ENCODE measurements around the gene AVPR2.
A peak's percentile ranks its signal among the peaks of the same experiment; 100 is the strongest.

The AVPR2 gene

GRCh38 chrX:153930011-153930910, 25.8 kb downstream of the AVPR2 start:
- TF ChIP-seq, protein P1, sequence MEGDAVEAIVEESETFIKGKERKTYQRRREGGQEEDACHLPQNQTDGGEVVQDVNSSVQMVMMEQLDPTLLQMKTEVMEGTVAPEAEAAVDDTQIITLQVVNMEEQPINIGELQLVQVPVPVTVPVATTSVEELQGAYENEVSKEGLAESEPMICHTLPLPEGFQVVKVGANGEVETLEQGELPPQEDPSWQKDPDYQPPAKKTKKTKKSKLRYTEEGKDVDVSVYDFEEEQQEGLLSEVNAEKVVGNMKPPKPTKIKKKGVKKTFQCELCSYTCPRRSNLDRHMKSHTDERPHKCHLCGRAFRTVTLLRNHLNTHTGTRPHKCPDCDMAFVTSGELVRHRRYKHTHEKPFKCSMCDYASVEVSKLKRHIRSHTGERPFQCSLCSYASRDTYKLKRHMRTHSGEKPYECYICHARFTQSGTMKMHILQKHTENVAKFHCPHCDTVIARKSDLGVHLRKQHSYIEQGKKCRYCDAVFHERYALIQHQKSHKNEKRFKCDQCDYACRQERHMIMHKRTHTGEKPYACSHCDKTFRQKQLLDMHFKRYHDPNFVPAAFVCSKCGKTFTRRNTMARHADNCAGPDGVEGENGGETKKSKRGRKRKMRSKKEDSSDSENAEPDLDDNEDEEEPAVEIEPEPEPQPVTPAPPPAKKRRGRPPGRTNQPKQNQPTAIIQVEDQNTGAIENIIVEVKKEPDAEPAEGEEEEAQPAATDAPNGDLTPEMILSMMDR (IDR thresholded peaks at IDR 0.05; ENCODE audit: control insufficient read depth, insufficient read depth, low read depth, low read length, missing control alignments), result no peak
- no peak for DNase-seq (ENCODE audit: low read depth)
- H3K4me3 ChIP-seq (ENCODE audit: control insufficient read depth, low read depth, low read length), result no peak overlapping the region

DNA sequence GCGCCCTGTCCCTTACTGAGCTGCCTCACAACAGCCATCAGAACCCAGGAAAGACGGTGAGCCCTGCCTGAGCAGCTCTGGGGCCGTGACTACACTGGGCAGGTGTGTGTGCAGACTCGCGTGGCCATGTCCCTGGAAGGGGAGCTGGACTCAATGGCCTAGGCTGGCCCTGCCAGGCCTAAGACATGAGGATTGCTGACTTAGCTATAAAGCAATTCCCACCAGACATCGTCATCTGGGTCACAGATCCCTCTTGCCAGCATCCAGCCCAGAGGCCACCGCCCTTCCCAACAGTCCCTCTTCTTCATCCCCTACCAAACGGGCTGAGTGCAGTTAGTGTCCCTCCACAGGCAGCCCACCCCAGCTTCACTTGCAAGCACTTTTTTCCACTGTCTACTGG, 26.7 kb downstream of the AVPR2 start:
- TF ChIP-seq, protein P1 (IDR thresholded peaks at IDR 0.05; ENCODE audit: control insufficient read depth, insufficient read depth, low read depth, low read length, missing control alignments), result no peak
- no peak overlapping the region for H3K4me3 ChIP-seq (ENCODE audit: control insufficient read depth, low read depth, low read length)
- DNase-seq (ENCODE audit: low read depth), result no peak

GRCh38 chrX:153931748-153932147, 27.3 kb downstream of the AVPR2 start:
- TF ChIP-seq, protein P1 (IDR thresholded peaks at IDR 0.05; ENCODE audit: control insufficient read depth, insufficient read depth, low read depth, low read length, missing control alignments), result no peak
- no peak for DNase-seq (ENCODE audit: low read depth)
- H3K4me3 ChIP-seq (ENCODE audit: control insufficient read depth, low read depth, low read length), result no peak overlapping the region

DNA sequence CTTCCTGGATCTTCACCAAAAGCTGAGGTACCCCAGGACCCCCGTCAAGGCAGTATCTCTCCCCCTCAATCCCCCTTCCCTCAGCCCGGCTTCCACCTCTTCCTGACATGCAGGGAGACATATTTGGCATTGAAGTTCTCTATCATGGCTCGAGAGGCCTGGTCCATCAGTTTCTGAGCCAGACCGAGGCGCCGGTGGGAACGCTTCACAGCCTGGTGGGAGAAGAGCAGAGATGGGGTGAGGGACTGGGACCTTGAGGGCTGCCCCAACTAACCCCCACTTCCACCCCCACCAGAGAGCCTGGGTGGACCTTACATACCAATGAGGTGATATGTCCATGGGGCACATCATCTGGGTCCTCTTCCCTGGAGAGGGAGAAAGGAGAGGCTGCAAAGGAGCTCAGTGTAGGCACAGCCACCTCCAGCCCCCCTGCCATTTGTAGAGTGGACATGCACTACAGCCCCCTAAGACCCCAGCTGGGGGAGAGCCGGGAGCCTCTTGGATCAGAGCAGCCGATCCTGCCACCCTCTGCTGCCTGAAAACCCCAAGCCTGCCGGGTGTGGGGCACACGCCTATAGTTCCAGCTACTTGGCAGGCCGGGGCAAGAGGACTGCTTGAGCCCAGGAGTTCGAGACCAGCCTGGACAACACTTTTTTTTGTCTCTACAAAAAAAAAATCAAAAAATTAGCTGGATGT, 27.9 kb downstream of the AVPR2 start:
- H3K4me3 ChIP-seq (ENCODE audit: control insufficient read depth, low read depth, low read length), result no peak overlapping the region
- TF ChIP-seq, protein P1 (IDR thresholded peaks at IDR 0.05; ENCODE audit: control insufficient read depth, insufficient read depth, low read depth, low read length, missing control alignments), result no peak
- no peak for DNase-seq (ENCODE audit: low read depth)

- TF ChIP-seq, protein P1 (IDR thresholded peaks at IDR 0.05; ENCODE audit: control insufficient read depth, insufficient read depth, low read depth, low read length, missing control alignments), result no peak
- H3K4me3 ChIP-seq (ENCODE audit: control insufficient read depth, low read depth, low read length), result peak overlapping the region; percentile 68
- DNase-seq (ENCODE audit: low read depth), result no peak
Observed at GRCh38 chrX:153933748-153934147, 29.3 kb downstream of the AVPR2 start.

DNA sequence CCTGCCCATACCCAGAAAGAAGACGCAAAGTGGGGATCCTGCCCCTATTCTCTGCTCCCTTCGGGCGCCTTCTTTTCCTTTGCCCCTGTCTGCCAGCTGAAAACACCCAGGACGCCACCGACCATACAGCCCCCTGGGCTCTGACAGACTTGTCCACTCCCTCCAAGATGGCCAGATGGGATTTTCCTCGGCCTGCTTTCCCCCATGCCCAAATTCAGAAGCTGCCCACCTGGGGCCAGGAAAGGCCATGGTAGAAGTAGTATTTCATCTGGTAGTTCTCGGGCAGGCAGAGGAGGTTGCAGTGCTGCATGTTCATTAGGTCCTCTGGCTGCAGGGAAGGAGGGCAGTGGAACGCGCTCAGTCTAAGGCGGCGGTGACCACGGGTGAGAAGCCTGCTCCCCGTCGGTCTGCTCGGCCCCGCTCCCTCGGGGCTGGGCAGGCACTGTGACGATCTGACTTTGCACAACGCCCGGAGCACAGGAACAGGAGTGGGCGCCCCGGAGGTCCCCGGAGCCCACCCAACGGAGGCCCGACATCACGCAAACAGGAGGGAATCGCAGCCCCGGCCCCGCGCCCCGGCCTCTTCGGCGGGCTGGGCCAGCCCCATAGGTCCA, 29.8 kb downstream of the AVPR2 start:
- DNase-seq (ENCODE audit: low read depth), result no peak
- TF ChIP-seq, protein P1 (IDR thresholded peaks at IDR 0.05; ENCODE audit: control insufficient read depth, insufficient read depth, low read depth, low read length, missing control alignments), result no peak
- H3K4me3 ChIP-seq (ENCODE audit: control insufficient read depth, low read depth, low read length), result peak overlapping the region; percentile 68
